Measurements from ENCODE around the gene HYAL3. TPM values are rescaled to one million over a fixed set of nuclear protein-coding genes. Genes with fewer than 3 reads are reported as not detected.

The HYAL3 gene
- total RNA-seq, 3 donors from 2014 or later, result 1.4 to 2.9 (median 1.4) TPM

GRCh38 chr3:50303013-50303815 lies 4.0 kb upstream of the HYAL3 start, which contains the start of gene HYAL1:
Gene HYAL1, minus strand, starts transcription at chr3:50303574. Its CDS starts 618 bp downstream, at chr3:50302956.
- Histone ChIP-seq H3K36me3 (ENCODE audit: low read depth) (peaks cover 6% of the 10 kb centered on the region), H3K4me3 (no peak within 1 kb of the TSS), H3K4me1 (ENCODE audit: low read depth) (peaks cover 14% of the 10 kb centered on the region), H3K9me3 (peaks cover 4% of the 10 kb centered on the region)
- DNase-seq, result peak; percentile 74 to 80 (median 77)
- intact Hi-C loops (cut with DNase I, micrococcal nuclease), result no loop called here
- no peak for TF ChIP-seq CTCF (IDR thresholded peaks at IDR 0.05)
- ATAC-seq, result peak; percentile 15

GRCh38 chr3:50302095-50303012 lies 3.1 kb upstream of the HYAL3 start:
- Histone ChIP-seq H3K9me3 (peaks cover 4% of the 10 kb centered on the region), H3K36me3 (ENCODE audit: low read depth) (peaks cover 6% of the 10 kb centered on the region), H3K4me3 (no peak overlapping the region), H3K4me1 (ENCODE audit: low read depth) (peaks cover 14% of the 10 kb centered on the region)
- peak in 2 of 3 donors; percentile 41 to 57 for DNase-seq
- ATAC-seq, result no peak
- TF ChIP-seq CTCF (IDR thresholded peaks at IDR 0.05), result no peak
- intact Hi-C loops (cut with DNase I, micrococcal nuclease), result no loop called here

- ATAC-seq, result no peak
- intact Hi-C loops (cut with DNase I, micrococcal nuclease), result no loop called here
- TF ChIP-seq CTCF (IDR thresholded peaks at IDR 0.05), result no peak
- Histone ChIP-seq H3K9me3 (no peaks in the 10 kb centered on the region), H3K36me3 (ENCODE audit: low read depth) (peaks cover 6% of the 10 kb centered on the region), H3K4me1 (ENCODE audit: low read depth) (peaks cover 14% of the 10 kb centered on the region), H3K4me3 (no peak overlapping the region)
- peak in 1 of 3 donors; percentile 47 for DNase-seq
Observed at GRCh38 chr3:50300681-50301254, 1.6 kb upstream of the HYAL3 start.

GRCh38 chr3:50299929-50300680 lies 900 bp upstream of the HYAL3 start:
- DNase-seq, result peak; percentile 52 to 72 (median 62)
- H3K9me3 ChIP-seq, result no peaks in the 10 kb centered on the region
- peaks cover 14% of the 10 kb centered on the region for H3K4me1 ChIP-seq (ENCODE audit: low read depth)
- ATAC-seq, result peak; percentile 2
- peaks cover 6% of the 10 kb centered on the region for H3K36me3 ChIP-seq (ENCODE audit: low read depth)
- intact Hi-C loops (cut with DNase I, micrococcal nuclease), result no loop called here
- H3K4me3 ChIP-seq, result peak overlapping the region; percentile 13
- TF ChIP-seq CTCF (IDR thresholded peaks at IDR 0.05), result no peak

GRCh38 chr3:50299638-50299928 lies 378 bp upstream of the HYAL3 start:
- Histone ChIP-seq H3K36me3 (ENCODE audit: low read depth) (peaks cover 6% of the 10 kb centered on the region), H3K9me3 (no peaks in the 10 kb centered on the region), H3K4me3 (peak overlapping the region; percentile 13), H3K4me1 (ENCODE audit: low read depth) (peaks cover 14% of the 10 kb centered on the region)
- no peak for TF ChIP-seq CTCF (IDR thresholded peaks at IDR 0.05)
- ATAC-seq (no peak), DNase-seq (no peak)
- intact Hi-C loops (cut with DNase I, micrococcal nuclease), result no loop called here
